Measurements from ENCODE around the gene ATG4A.

- peak; percentile 49 for TF ChIP-seq CTCF (IDR thresholded peaks at IDR 0.05; ENCODE audit: poor library complexity)
- TF ChIP-seq EZH2phosphoT487 (IDR thresholded peaks at IDR 0.05; ENCODE audit: low read depth, severe bottlenecking, unreplicated experiment): no peak
Observed at GRCh38 chrX:108165383-108166111, 74.0 kb downstream of the ATG4A start.
